HUES6 (cell line): ENCODE results near the gene BCAS1.

Experiments used
- H3K27ac ChIP-seq: 2 replicates; pipeline ENCODE4 v1.7.0; 2013; ENCODE audit warnings: low read depth, mild to moderate bottlenecking, low read length, inconsistent platforms
- H3K27me3 ChIP-seq: 2 replicates; pipeline ENCODE4 v1.6.1; 2013; ENCODE audit warnings: low read length; ENCODE audit not compliant: control insufficient read depth, insufficient read depth
- H3K36me3 ChIP-seq: 2 replicates; pipeline ENCODE4 v1.6.1; 2013; ENCODE audit warnings: low read length; ENCODE audit not compliant: control insufficient read depth, insufficient read depth
- H3K4me1 ChIP-seq: 2 replicates; pipeline ENCODE4 v1.6.1; 2013; ENCODE audit warnings: low read length; ENCODE audit not compliant: control insufficient read depth, insufficient read depth
- H3K4me3 ChIP-seq: 2 replicates; pipeline ENCODE4 v1.5.1; 2013; ENCODE audit warnings: low read depth, low read length
- H3K9ac ChIP-seq: one replicate; pipeline ENCODE4 v1.6.1; 2013; ENCODE audit warnings: mild to moderate bottlenecking, low read length
- H3K9me3 ChIP-seq: 2 replicates; pipeline ENCODE4 v1.6.1; 2013; ENCODE audit warnings: low read depth, low read length; ENCODE audit not compliant: control insufficient read depth, insufficient read depth

Gene BCAS1

DNA sequence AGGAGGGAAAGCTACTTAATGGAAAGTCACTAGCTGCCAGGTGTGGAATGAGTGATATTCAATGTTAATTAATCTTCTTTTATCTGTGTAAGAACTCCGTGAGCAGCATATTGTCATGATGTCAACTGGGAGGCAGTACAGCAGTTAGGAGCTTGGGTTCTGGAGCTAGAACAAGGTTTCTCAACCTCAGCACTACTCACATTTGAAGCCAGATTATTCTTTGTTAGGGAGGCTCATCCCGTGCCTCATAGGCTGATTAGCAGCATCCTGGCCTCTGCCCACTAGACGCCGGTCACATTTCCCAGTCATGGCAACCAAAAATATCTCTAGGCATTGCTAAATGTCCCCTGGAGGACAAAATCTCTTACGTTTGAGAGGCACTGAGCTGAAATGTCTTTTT lies 41.2 kb downstream of the BCAS1 start:
- Histone ChIP-seq H3K9ac (no peak overlapping the region), H3K36me3 (no peaks in the 10 kb centered on the region), H3K27ac (no peak overlapping the region), H3K9me3 (no peaks in the 10 kb centered on the region), H3K27me3 (no peaks in the 10 kb centered on the region), H3K4me3 (no peak overlapping the region), H3K4me1 (peaks cover 7% of the 10 kb centered on the region; the same call in 1 of the 2 replicates)

DNA sequence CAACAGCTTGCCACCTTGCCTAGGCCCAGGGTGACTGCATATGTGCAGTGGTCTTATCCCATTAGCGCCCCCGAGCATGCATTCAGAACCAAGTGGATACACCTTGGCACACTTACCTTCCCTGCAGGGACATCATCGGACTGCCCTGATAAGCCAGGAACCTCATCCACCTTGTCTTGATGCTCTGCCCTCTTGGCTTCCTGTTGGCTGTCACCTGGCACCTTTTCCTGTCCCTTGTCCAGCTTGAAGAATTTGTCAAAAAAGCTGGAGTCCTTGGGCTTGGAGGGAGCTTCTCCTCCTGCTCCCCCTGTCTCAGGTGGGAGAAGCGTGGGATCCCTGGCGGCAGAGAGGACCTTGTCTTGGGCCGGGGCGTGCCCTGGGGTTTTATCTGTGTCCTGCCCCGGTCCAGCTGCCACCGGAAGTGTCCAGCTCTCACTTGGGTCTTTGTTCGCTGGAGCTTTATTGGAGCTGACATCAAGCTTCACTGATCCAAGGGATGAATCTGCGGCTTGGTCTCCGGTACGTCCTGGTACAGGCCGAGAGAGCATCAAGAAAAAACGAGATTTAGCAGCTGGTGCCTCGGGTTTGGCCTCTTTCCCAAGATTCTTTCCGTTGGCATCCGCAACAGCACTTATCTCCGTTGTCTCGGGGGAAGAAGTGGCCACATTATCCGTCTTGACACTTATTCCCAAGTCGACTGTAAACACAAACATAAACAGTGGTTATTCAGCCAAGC lies 42.0 kb downstream of the BCAS1 start:
- Histone ChIP-seq H3K36me3 (no peaks in the 10 kb centered on the region), H3K4me3 (no peak overlapping the region), H3K27ac (no peak overlapping the region), H3K4me1 (peaks cover 7% of the 10 kb centered on the region; the same call in 1 of the 2 replicates), H3K9ac (no peak overlapping the region), H3K9me3 (no peaks in the 10 kb centered on the region), H3K27me3 (no peaks in the 10 kb centered on the region)

DNA sequence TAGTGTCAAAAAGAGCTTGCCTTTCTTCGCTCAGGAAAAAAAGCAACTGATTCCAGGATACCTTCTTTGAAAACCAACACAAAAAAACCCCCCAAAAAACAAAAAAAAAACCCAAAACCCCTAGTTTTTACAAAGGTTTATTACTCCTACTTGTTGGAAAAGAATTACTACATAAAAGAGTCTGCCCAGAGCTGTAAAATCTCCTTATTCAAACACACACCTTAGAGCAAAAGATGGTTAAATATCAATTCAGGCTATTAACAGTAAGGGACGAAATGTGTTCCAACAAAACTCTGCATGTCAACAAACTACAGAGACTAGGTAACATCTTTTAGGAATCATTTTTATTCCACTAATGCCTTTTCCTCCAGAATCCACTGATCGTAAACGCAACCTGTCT lies 42.7 kb downstream of the BCAS1 start:
- no peaks in the 10 kb centered on the region for H3K9me3 ChIP-seq
- H3K36me3 ChIP-seq = no peaks in the 10 kb centered on the region
- H3K27me3 ChIP-seq = no peaks in the 10 kb centered on the region
- no peak overlapping the region for H3K4me3 ChIP-seq
- no peak overlapping the region for H3K27ac ChIP-seq
- no peak overlapping the region for H3K9ac ChIP-seq
- H3K4me1 ChIP-seq = peaks cover 7% of the 10 kb centered on the region; the same call in 1 of the 2 replicates

DNA sequence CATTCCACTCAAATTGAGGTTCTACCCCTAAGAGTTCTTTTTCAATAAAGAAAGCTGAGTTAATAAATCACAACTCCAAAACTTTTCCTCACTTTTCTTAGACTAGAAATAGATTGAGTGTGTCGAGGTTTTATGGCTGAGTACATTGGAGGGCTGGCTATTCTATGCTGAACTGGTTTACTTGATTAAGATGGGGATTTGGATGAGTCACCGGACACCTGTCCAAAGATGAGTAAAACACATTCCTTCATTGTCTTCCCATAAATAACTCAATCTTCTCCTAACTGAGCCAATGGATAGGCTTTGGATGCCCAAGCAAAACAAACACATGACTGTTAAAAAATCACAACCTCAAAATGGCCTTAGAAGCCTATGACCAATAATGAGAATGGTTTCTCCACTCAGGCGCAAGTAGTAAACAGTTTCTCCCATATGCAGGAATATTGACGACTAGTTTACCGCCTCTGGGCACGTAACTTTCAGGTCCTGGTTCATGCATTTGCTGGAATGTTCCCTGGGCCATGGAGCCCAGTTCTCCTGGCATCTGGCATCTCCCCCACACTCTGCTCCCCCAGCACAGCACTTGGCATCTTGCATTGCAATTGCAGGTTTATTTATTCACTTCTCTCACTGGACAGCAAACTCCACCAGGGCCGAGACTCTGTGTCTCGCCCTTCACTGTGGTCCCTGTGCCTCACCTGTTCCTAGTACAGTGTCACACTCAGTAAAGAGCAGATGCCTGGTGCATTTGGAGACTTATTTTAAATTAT lies 43.9 kb downstream of the BCAS1 start:
- H3K9me3 ChIP-seq = no peaks in the 10 kb centered on the region
- no peak overlapping the region for H3K27ac ChIP-seq
- H3K4me3 ChIP-seq = no peak overlapping the region
- H3K4me1 ChIP-seq = peaks cover 7% of the 10 kb centered on the region; the same call in 1 of the 2 replicates
- no peaks in the 10 kb centered on the region for H3K36me3 ChIP-seq
- H3K9ac ChIP-seq = no peak overlapping the region
- H3K27me3 ChIP-seq = no peaks in the 10 kb centered on the region

DNA sequence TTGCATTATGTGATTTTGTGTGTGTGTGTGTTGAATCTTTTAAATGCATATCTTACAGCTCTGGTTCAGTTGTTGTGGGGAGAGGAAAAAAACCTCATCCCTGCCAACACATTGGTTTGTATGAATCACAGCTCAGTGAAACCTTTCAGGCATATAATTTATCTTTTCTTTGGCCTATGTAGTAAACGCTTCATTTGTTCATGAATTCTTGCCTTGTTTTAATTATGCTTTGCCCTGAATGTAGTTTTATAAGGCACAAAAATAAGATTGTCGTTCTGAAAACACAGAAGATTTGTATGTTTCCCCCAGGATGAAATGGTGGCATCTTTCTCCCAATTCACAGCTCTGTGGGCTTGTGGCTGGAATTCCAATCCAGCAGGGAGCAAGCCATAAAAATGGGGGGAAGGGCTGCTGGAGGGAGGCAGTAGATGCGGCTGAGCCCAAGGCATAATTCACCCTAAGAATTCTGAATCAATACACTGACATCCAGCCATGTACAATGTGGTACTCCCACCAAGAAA lies 45.1 kb downstream of the BCAS1 start:
- Histone ChIP-seq H3K4me1 (peaks cover 7% of the 10 kb centered on the region; the same call in 1 of the 2 replicates), H3K4me3 (no peak overlapping the region), H3K27ac (no peak overlapping the region), H3K9me3 (no peaks in the 10 kb centered on the region), H3K36me3 (no peaks in the 10 kb centered on the region), H3K9ac (no peak overlapping the region), H3K27me3 (no peaks in the 10 kb centered on the region)

DNA sequence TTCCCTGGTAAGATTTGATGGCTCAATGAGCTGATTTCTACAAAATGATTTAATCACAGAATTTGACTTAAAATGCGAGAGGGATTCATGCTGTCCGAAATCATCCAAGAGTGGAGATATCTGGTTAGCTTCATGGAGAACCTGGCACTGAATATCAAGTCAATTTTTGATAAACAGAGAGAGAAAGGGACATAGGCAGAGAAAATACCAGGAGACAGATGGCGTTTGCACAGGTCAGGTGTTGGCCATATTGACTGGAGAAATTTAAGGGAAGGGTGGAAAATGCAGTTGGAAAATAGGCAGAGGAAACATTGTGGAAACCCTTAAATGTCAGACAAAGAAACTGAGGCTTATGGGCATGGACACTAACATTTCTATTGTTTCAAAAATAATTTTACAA lies 47.0 kb downstream of the BCAS1 start:
- Histone ChIP-seq H3K4me3 (no peak overlapping the region), H3K36me3 (no peaks in the 10 kb centered on the region), H3K9ac (no peak overlapping the region), H3K27ac (no peak overlapping the region), H3K4me1 (peaks cover 7% of the 10 kb centered on the region; the same call in 1 of the 2 replicates), H3K27me3 (no peaks in the 10 kb centered on the region), H3K9me3 (no peaks in the 10 kb centered on the region)

DNA sequence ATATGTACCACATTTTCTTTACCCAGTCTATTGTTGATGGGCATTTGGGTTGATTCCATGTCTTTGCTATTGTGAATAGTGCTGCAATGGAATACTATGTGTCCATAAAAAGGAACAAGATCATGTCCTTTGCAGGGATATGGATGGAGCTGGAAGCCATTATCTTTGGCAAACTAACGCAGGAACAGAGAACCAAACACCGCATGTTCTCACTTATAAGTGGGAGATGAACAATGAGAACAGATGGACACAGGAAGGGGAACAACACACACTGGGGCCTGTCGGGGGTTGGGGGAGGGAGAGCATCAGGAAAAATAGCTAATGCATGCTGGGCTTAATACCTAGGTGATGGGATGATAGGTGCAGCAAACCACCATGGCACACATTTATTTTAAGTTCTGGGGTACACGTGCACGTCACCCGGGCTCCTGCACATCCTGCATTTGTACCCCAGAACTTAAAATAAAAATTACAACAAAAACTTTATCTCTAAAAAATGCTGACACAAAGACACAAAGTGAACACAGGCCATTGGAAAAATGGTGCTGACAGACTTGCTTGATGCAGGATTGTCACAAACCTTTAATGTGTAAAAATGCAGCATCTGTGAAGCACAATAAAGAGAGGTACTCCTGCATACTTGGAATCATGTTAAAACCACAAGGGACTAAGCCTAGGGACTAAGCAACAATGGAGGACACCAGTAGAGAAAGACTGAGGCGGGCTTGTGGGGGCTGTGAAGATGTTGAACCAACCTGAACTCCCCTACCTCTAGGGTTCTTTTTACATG lies 48.8 kb downstream of the BCAS1 start:
- H3K4me1 ChIP-seq = peaks cover 7% of the 10 kb centered on the region; the same call in 1 of the 2 replicates

DNA sequence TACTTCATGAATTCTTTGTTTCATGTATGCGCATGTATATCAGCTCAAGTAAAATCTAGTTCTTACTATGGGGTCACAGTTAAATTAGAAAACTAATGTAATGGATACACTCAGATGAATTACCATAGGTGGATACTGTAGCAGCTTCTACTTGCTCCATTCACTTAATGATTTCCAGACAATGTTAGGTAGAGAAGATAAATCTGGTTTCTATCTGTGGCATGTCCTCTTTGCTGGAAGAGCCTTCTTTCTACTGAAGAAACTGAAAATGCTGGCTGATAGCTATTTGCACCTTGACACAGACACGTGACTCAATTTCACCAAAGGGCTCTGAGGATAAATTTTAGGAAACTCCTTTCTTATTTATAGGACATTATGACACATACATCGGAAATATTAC lies 49.5 kb downstream of the BCAS1 start:
- no peaks in the 10 kb centered on the region for H3K27me3 ChIP-seq
- H3K9ac ChIP-seq = no peak overlapping the region
- no peak overlapping the region for H3K4me3 ChIP-seq
- no peaks in the 10 kb centered on the region for H3K9me3 ChIP-seq
- H3K36me3 ChIP-seq = no peaks in the 10 kb centered on the region
- H3K4me1 ChIP-seq = peaks cover 7% of the 10 kb centered on the region; the same call in 1 of the 2 replicates
- no peak overlapping the region for H3K27ac ChIP-seq

More for the DNA sequence above, 48.8 kb downstream of the BCAS1 start:
- no peak overlapping the region for H3K9ac ChIP-seq
- no peak overlapping the region for H3K27ac ChIP-seq
- no peaks in the 10 kb centered on the region for H3K9me3 ChIP-seq
- no peaks in the 10 kb centered on the region for H3K36me3 ChIP-seq
- H3K27me3 ChIP-seq = no peaks in the 10 kb centered on the region
- no peak overlapping the region for H3K4me3 ChIP-seq

DNA sequence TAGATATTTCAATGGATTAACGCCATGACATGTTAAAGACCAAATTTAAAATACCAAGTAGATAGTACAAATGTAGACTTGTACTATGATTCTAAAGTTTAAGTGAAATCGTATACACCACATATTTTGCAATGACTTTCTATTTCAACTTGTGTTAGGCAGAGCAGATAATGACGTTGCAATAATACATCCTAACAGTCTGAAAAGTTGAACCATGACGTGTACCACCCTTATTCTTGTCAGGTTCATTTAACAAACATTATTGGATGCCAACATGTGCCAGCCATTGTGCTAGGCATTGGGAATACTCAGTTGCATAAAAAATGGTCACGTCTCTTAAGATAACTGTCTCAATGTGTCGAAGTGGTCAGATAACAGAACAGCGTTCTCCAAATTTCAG lies 50.0 kb downstream of the BCAS1 start:
- no peak overlapping the region for H3K9ac ChIP-seq
- H3K4me1 ChIP-seq = peaks cover 5% of the 10 kb centered on the region; the same call in 1 of the 2 replicates
- H3K27ac ChIP-seq = no peak overlapping the region
- H3K27me3 ChIP-seq = no peaks in the 10 kb centered on the region
- no peaks in the 10 kb centered on the region for H3K36me3 ChIP-seq
- H3K9me3 ChIP-seq = no peaks in the 10 kb centered on the region
- H3K4me3 ChIP-seq = no peak overlapping the region

DNA sequence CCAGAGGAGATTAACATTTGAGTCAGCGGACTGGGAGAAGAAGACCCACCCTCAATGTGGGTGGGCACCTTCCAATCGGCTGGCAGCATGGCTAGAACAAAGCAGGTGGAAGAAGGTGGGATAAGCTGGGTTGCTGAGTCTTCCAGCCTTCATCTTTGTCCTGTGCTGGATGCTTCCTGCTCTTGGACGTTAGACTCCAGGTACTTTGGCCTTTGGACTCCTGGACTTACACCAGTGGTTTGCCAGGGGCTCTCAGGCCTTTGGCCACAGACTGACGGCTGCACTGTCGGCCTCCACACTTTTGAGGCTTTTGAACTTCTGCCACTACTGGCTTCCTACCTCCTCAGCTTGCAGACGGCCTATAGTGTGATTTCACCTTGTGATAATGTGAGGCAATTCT lies 50.8 kb downstream of the BCAS1 start:
- H3K4me1 ChIP-seq = peaks cover under 1% of the 10 kb centered on the region
- H3K27ac ChIP-seq = no peak overlapping the region
- no peaks in the 10 kb centered on the region for H3K27me3 ChIP-seq
- no peak overlapping the region for H3K4me3 ChIP-seq
- no peak overlapping the region for H3K9ac ChIP-seq
- no peaks in the 10 kb centered on the region for H3K36me3 ChIP-seq
- H3K9me3 ChIP-seq = no peaks in the 10 kb centered on the region
